WTC11 (cell line): Measurements from ENCODE around the gene PEX10.

ENCODE experiments used
- CREB1 ChIP-seq: sonication (generic); formaldehyde crosslinking; IDR thresholded peaks from 2 replicates; pipeline ENCODE4 v1.8.0; 2023; ENCODE audit warnings: mild to moderate bottlenecking, missing genetic modification reagents
- EMX1 ChIP-seq: fragments of 250-450 bp; sonication (Bioruptor Pico); IDR thresholded peaks from 2 replicates; pipeline ENCODE4 v1.8.0; 2021; ENCODE audit warnings: mild to moderate bottlenecking
- ETV6 ChIP-seq: sonication (generic); formaldehyde crosslinking; IDR thresholded peaks from 2 replicates; pipeline ENCODE4 v1.8.1; 2022; ENCODE audit warnings: mild to moderate bottlenecking, missing genetic modification reagents
- NR1H2 ChIP-seq: sonication (generic); formaldehyde crosslinking; IDR thresholded peaks from 2 replicates; pipeline ENCODE4 v1.9.0; 2021; ENCODE audit warnings: mild to moderate bottlenecking, moderate library complexity, missing genetic modification reagents
- RELA ChIP-seq: sonication (generic); formaldehyde crosslinking; IDR thresholded peaks from 2 replicates; pipeline ENCODE4 v1.8.1; 2022; ENCODE audit warnings: missing genetic modification reagents, mild to moderate bottlenecking, borderline replicate concordance
- SMAD4 ChIP-seq: sonication (generic); formaldehyde crosslinking; IDR thresholded peaks from 2 replicates; pipeline ENCODE4 v1.8.0; 2022; ENCODE audit warnings: mild to moderate bottlenecking, missing genetic modification reagents
- TEAD4 ChIP-seq: sonication (generic); formaldehyde crosslinking; IDR thresholded peaks from 2 replicates; pipeline ENCODE4 v1.8.0; 2022; ENCODE audit warnings: mild to moderate bottlenecking, missing genetic modification reagents
- ZNF263 ChIP-seq: sonication (generic); formaldehyde crosslinking; IDR thresholded peaks from 2 replicates; pipeline ENCODE4 v1.8.1; 2022; ENCODE audit warnings: low read depth, mild to moderate bottlenecking, moderate library complexity, missing genetic modification reagents
- TF ChIP-seq, protein P1 (sequence below): sonication (generic); formaldehyde crosslinking; IDR thresholded peaks from 2 replicates; pipeline ENCODE4 v1.8.0; 2023; ENCODE audit warnings: missing genetic modification reagents, mild to moderate bottlenecking, borderline replicate concordance
- TF ChIP-seq, protein P2 (sequence below): fragments of 200-600 bp; IDR thresholded peaks from 2 replicates; pipeline ENCODE4 v1.8.0; 2022; ENCODE audit warnings: antibody characterized with exemption
- TF ChIP-seq, protein P3 (sequence below): sonication (generic); formaldehyde crosslinking; IDR thresholded peaks from 2 replicates; pipeline ENCODE4 v1.8.0; 2022; ENCODE audit warnings: mild to moderate bottlenecking, missing genetic modification reagents
- TF ChIP-seq, protein P4 (sequence below): sonication (generic); formaldehyde crosslinking; IDR thresholded peaks from 2 replicates; pipeline ENCODE4 v1.8.1; 2023; ENCODE audit warnings: mild to moderate bottlenecking, missing genetic modification reagents, moderate library complexity
- TF ChIP-seq, protein P5 (sequence below): sonication (generic); formaldehyde crosslinking; IDR thresholded peaks from 2 replicates; pipeline ENCODE4 v1.8.1; 2022; ENCODE audit warnings: missing genetic modification reagents, borderline replicate concordance
- TF ChIP-seq, protein P6 (sequence below): sonication (generic); formaldehyde crosslinking; conservative IDR thresholded peaks from 2 replicates; pipeline ENCODE4 v1.8.1; 2022; ENCODE audit warnings: mild to moderate bottlenecking, missing genetic modification reagents

DNA sequence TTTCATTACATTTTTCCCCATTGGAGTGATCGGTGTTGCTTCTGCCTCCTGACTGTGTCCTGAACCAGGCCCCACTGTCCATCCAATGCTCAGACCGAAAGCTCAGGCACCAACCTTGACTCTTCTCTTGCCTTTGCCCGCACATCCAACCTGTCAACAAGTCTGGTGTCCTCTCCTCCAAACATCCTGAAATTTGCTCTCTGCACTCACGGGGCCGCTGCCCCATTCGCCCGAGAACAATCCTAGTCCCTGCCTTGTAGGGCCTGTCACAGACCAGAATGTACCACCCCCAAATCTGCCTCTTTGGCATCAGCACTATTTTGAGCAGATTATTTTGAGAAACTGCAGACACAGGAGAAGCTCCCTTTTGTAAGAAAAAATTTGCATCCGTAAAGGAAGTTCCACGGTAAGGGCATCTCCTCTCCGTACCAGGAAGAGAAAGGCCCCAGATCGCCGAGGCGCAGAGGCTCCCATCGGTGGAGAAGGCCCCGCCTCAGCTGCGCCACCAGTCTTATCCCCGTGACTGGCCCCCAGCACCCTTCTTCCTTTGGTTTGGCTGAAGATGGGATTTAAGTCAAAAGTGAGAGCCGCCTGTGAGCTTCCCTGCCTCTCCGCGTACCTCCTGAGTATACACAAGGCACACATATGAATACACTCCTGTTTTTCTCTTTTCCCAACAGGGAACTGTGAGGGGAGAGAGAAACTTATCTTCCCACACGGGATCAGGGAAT, 28.1 kb downstream of the PEX10 start:
- TF ChIP-seq ZNF263 (CRISPR knock-in tag) (no peak), NR1H2 (no peak), TEAD4 (CRISPR knock-in tag) (no peak), ETV6 (CRISPR knock-in tag) (no peak), RELA (CRISPR knock-in tag) (no peak), SMAD4 (CRISPR knock-in tag) (no peak), CREB1 (CRISPR knock-in tag) (no peak), EMX1 (no peak)
- TF ChIP-seq, protein P1, sequence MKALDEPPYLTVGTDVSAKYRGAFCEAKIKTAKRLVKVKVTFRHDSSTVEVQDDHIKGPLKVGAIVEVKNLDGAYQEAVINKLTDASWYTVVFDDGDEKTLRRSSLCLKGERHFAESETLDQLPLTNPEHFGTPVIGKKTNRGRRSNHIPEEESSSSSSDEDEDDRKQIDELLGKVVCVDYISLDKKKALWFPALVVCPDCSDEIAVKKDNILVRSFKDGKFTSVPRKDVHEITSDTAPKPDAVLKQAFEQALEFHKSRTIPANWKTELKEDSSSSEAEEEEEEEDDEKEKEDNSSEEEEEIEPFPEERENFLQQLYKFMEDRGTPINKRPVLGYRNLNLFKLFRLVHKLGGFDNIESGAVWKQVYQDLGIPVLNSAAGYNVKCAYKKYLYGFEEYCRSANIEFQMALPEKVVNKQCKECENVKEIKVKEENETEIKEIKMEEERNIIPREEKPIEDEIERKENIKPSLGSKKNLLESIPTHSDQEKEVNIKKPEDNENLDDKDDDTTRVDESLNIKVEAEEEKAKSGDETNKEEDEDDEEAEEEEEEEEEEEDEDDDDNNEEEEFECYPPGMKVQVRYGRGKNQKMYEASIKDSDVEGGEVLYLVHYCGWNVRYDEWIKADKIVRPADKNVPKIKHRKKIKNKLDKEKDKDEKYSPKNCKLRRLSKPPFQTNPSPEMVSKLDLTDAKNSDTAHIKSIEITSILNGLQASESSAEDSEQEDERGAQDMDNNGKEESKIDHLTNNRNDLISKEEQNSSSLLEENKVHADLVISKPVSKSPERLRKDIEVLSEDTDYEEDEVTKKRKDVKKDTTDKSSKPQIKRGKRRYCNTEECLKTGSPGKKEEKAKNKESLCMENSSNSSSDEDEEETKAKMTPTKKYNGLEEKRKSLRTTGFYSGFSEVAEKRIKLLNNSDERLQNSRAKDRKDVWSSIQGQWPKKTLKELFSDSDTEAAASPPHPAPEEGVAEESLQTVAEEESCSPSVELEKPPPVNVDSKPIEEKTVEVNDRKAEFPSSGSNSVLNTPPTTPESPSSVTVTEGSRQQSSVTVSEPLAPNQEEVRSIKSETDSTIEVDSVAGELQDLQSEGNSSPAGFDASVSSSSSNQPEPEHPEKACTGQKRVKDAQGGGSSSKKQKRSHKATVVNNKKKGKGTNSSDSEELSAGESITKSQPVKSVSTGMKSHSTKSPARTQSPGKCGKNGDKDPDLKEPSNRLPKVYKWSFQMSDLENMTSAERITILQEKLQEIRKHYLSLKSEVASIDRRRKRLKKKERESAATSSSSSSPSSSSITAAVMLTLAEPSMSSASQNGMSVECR (CRISPR knock-in tag) = no peak
- TF ChIP-seq, protein P2, sequence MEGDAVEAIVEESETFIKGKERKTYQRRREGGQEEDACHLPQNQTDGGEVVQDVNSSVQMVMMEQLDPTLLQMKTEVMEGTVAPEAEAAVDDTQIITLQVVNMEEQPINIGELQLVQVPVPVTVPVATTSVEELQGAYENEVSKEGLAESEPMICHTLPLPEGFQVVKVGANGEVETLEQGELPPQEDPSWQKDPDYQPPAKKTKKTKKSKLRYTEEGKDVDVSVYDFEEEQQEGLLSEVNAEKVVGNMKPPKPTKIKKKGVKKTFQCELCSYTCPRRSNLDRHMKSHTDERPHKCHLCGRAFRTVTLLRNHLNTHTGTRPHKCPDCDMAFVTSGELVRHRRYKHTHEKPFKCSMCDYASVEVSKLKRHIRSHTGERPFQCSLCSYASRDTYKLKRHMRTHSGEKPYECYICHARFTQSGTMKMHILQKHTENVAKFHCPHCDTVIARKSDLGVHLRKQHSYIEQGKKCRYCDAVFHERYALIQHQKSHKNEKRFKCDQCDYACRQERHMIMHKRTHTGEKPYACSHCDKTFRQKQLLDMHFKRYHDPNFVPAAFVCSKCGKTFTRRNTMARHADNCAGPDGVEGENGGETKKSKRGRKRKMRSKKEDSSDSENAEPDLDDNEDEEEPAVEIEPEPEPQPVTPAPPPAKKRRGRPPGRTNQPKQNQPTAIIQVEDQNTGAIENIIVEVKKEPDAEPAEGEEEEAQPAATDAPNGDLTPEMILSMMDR = no peak
- TF ChIP-seq, protein P3, sequence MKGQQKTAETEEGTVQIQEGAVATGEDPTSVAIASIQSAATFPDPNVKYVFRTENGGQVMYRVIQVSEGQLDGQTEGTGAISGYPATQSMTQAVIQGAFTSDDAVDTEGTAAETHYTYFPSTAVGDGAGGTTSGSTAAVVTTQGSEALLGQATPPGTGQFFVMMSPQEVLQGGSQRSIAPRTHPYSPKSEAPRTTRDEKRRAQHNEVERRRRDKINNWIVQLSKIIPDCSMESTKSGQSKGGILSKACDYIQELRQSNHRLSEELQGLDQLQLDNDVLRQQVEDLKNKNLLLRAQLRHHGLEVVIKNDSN = no peak
- TF ChIP-seq, protein P4, sequence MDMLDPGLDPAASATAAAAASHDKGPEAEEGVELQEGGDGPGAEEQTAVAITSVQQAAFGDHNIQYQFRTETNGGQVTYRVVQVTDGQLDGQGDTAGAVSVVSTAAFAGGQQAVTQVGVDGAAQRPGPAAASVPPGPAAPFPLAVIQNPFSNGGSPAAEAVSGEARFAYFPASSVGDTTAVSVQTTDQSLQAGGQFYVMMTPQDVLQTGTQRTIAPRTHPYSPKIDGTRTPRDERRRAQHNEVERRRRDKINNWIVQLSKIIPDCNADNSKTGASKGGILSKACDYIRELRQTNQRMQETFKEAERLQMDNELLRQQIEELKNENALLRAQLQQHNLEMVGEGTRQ = no peak
- TF ChIP-seq, protein P5, sequence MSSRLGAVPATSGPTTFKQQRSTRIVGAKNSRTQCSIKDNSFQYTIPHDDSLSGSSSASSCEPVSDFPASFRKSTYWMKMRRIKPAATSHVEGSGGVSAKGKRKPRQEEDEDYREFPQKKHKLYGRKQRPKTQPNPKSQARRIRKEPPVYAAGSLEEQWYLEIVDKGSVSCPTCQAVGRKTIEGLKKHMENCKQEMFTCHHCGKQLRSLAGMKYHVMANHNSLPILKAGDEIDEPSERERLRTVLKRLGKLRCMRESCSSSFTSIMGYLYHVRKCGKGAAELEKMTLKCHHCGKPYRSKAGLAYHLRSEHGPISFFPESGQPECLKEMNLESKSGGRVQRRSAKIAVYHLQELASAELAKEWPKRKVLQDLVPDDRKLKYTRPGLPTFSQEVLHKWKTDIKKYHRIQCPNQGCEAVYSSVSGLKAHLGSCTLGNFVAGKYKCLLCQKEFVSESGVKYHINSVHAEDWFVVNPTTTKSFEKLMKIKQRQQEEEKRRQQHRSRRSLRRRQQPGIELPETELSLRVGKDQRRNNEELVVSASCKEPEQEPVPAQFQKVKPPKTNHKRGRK (CRISPR knock-in tag) = no peak
- TF ChIP-seq, protein P6, sequence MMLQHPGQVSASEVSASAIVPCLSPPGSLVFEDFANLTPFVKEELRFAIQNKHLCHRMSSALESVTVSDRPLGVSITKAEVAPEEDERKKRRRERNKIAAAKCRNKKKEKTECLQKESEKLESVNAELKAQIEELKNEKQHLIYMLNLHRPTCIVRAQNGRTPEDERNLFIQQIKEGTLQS (CRISPR knock-in tag) = no peak
